SW 1271 (cell line): Measurements from ENCODE around the gene PFKP.
"Not testable (repeated sequence)": the region's sequence is repeated elsewhere in the genome, so short reads cannot be mapped to it uniquely, and the experiment has no call there.

Experiments used
- DNase-seq, 2 experiments: peaks; one replicate each; lab custom pipeline; 2025; lab: John Stamatoyannopoulos, UW

PFKP gene

GRCh38 chr10:3098689-3099088, 31.3 kb downstream of the PFKP start:
- no peak for DNase-seq

GRCh38 chr10:3099291-3100092, 32.1 kb downstream of the PFKP start:
- DNase-seq, result no peak

- no peak for DNase-seq
Measured at GRCh38 chr10:3100093-3100792, 32.9 kb downstream of the PFKP start.

DNA sequence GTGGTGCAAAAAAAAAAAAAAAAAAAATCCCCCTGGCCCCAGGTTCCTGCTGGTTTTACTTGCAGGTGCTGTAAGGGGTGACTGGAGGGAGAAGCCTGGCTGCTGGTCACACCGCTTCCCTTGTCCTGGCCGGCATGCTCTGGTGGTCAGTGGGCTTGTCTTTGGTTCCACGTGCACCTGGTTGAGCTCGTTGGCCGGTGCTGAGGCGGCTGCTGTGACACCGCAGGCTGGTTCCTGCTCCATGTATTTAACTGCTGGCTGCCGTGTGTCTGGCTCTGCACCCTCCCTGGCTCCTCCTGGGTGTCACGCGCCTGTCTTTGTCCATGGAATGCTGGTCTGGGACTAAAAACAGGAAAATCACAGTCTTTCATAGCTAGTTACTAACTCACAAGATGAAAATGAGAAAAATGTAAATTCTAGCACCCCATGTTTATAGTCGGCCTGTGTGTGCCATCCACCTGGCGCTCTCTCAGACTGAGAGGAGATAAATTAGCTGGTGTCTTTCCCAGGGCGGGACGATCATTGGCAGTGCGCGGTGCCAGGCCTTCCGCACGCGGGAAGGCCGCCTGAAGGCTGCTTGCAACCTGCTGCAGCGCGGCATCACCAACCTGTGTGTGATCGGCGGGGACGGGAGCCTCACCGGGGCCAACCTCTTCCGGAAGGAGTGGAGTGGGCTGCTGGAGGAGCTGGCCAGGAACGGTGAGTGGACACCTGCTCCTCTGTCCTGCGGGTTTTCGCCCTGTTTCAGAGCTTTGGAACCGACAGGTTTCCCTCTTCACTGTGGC, 33.7 kb downstream of the PFKP start:
- no peak for DNase-seq

DNA sequence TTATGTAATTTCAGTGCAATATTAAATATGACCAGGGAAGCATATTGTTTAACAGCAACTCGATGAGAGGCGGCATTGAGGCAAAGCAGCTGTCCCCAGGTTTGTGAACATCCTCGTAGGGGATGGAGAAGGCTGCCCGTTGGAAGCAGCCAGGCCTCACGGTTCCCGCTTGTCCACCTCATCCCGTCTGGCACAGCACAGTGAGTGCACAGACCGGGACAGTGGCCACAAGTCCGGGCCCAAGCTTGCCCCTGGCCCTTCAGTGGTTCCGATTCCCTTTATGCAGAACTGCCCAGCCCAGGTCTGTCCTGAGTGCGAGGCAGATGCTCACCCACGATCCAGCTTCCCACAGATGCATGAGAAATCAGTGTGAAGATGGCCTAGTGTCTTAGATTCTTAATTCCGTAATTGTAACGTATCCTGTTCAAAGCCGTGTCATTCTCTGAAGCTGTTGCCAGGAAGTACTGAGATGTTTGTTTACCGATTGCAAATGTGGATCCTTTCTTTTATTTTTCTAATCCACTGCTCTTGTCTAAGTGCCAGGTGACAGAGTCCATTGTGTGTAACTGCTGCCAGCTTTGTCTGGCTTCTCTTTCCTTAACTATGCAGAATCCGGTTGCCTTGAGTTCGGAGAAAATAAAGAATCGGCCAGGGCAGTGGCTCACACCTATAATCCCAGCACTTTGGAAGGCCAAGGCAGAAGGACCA, 35.5 kb downstream of the PFKP start:
- DNase-seq, result no peak

DNA sequence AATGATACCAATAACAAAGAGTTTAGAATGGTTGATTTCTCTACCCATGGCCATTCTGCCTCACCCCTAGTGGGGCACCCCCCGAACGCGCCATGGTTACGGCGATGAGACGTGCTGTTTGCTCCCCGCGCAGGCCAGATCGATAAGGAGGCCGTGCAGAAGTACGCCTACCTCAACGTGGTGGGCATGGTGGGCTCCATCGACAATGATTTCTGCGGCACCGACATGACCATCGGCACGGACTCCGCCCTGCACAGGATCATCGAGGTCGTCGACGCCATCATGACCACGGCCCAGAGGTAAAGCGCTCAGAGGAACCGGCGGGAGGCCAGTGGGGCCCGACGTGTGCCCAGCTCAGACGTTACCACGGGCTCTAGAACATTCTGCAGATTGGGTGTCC, 36.3 kb downstream of the PFKP start:
- DNase-seq, result no peak

- DNase-seq, result no peak
Measured at GRCh38 chr10:3104251-3104918, 37.0 kb downstream of the PFKP start.

- DNase-seq, result no peak
Measured at GRCh38 chr10:3105166-3105565, 37.8 kb downstream of the PFKP start.

DNA sequence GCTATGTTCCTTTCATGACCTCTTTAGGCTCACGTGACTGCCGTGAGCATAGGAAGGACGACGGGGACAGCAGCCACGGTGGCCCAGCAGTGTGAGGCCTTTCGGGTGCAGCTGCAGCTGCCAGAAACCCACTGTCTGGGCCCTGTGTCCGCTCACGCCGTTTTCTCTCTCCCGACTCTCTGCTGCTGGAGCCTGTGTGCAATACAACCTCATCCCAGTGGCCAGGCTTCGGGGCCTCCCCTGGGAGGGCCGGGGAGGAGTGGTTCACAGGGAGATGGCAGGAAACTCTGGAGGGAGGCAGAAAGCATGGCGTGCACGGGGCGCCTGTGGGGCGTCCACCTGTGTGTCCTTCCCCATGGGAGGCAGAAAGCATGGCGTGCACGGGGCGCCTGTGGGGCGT, 38.6 kb downstream of the PFKP start:
- DNase-seq, result no peak

DNA sequence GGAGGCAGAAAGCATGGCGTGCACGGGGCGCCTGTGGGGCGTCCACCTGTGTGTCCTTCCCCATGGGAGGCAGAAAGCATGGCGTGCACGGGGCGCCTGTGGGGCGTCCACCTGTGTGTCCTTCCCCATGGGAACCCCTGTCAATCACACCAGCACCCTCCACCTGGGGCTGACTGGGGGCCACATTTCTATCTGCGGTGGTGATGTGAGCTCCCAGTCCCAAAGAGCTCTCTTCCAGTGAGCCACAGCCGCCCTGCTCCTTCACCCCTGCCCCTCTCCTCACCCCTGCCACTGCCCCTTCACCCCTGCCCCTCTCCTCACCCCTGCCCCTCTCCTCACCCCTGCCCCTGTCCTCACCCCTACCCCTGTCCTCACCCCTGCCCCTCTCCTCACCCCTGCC, 39.0 kb downstream of the PFKP start:
- not testable (repeated sequence) for DNase-seq

DNA sequence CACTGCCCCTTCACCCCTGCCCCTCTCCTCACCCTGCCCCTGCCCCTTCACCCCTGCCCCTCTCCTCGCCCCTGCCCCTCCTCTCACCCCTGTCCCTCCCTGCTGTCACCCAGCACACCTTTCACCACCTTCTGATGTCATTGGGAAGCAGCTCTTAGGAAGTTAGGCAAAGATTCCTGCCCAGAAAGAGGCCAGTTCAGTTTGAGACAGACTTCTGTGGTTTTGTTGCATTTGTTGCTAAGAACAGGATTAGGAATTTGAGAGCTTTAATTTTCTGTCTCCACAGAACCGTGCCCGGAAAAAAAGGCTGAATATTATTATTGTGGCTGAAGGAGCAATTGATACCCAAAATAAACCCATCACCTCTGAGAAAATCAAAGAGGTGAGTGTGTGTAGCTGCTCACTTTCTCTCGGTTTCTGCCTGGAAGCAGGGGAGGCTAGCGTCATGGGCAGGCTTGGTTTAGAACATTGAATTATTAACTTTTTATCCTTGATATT, 39.6 kb downstream of the PFKP start:
- no peak for DNase-seq

DNA sequence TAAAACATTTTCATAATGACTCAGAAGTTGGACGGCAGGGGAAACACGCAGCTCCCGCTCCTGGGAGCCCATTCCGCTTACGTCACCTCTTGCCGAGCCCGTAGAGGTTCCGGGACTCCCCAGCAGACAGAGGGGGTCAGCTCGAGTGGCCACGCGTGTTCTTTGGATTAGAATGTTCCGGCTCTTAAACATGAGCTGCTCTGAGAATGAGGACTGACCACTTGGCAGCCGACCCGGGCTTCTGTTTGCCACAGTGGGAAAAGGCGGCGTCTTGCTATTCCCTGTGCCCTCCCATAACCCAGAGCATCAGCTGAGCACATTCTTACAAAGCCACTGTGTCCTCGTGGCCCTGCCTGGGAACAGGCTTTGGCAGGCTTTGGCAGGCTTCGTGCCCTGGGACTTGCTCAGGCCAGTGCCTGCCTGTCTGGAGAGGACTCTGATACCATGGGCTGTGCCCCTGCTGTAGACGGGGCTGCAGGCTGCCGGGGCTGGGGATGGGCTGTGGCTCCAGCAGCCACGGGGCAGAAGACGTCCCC, 40.1 kb downstream of the PFKP start:
- no peak for DNase-seq

DNA sequence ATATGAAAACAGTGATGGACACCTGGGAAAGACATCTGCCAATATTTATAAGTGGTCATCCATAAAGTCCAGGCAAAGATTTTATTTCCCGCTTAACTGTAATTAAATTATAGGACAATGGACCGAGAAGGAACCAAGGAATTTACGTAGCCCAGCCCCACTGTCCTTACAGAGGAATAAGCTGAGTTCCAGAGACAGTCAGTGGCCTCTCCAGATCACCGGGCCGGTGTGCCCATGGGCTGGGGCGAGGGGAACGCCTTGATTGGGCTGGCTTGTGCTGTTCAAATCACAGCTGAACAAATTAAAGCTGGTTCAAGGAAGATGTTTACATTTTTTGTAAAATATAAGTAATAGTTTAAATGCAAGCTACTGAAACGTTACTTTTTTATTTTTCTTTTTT, 40.7 kb downstream of the PFKP start:
- DNase-seq, result no peak

GRCh38 chr10:3108575-3109105, 41.3 kb downstream of the PFKP start:
- DNase-seq, result no peak

DNA sequence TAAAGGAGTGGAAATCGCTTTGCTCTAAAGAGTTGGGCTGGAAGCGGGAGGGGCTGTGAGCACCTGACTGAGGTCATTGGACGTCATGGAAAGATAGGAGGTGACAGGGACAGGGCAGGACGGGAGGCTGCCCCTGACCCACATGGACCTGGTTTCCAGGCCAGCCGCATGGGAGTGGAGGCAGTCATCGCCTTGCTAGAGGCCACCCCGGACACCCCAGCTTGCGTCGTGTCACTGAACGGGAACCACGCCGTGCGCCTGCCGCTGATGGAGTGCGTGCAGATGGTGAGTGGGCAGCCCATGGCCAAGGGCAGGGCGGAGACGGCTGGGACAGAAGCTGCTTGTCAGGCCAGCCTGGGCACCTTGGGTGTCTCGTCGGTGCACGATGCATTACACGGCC, 41.8 kb downstream of the PFKP start:
- DNase-seq, result no peak

- DNase-seq, result no peak
Measured at GRCh38 chr10:3109633-3110032, 42.3 kb downstream of the PFKP start.

DNA sequence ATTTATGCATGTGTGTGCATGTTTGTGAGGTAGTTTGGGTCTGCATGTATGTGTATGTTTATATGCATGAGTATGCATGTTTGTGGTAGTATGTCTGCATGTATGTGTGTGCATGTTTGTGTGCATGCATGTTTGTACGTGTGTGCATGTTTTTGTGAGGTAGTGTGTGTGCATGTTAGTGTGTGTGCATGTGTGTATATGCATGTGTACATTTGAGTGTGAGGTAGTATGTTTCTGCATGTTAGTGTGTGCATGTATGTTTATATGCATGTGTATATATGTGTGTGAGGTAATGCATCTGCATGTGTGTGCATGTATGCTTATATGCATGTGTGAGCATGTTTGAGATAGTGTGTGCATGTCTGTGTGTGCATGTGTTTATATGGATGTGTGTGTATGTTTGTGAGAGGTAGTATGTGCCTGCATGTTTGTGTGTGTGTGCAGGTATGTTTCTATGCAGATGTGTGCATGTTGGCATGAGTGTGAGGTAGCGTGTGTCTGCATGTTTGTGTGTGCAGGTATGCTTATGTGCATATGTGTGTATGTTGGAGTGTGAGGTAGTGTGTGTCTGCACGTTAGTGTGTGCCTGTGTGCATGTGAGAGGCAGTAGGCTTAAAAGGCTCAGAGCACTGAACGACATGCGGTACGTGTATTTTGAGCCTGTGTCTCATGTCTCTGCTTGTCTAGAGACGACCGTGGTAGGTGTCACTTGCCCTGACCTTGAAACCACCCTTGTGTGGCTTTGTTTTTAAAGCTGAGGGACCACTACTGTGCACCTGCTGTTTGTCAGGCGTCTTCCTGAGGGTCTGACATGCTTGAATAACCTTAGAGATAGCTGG, 43.7 kb downstream of the PFKP start:
- no peak for DNase-seq

- no peak for DNase-seq
Measured at GRCh38 chr10:3111621-3112163, 44.3 kb downstream of the PFKP start.

GRCh38 chr10:3113343-3113720, 46.0 kb downstream of the PFKP start:
- no peak for DNase-seq

DNA sequence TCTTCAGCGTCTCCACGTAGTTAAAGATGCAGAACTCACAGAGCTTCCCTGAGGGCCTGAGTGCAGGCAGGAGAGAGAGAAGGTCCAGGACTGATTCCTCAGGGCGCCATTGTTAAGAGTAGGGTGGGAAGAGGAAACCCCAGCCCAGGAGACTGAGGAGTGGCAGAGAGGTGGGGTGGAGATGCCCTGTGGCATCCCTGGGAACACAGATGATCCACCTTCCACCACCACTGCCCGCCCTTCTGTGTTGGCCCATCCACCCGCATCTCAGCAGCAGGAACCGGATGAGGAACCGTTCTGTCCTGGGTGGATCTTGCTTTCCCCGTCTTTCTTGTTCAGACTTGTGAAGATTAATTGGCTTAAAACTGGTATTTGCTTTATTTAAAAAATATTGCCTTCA, 48.3 kb downstream of the PFKP start:
- DNase-seq, result no peak
